HEK293 (cell line): Measurements from ENCODE around the gene MED29.

Experiments used
- FEZF1 ChIP-seq: fragments of 450-650 bp; formaldehyde crosslinking; IDR thresholded peaks from 2 replicates; pipeline ENCODE4 v1.5.1; 2016; ENCODE audit warnings: missing biosample characterization, missing genetic modification characterization
- GLIS2 ChIP-seq: fragments of 450-650 bp; formaldehyde crosslinking; IDR thresholded peaks from 2 replicates; pipeline ENCODE4 v1.5.1; 2016; ENCODE audit warnings: missing biosample characterization, missing genetic modification characterization
- HOXC10 ChIP-seq: sonication (generic); formaldehyde crosslinking; IDR thresholded peaks from 2 replicates; pipeline ENCODE4 v1.8.1; 2023; ENCODE audit warnings: mild to moderate bottlenecking, missing genetic modification reagents
- KLF7 ChIP-seq: fragments of 450-650 bp; formaldehyde crosslinking; IDR thresholded peaks from 2 replicates; pipeline ENCODE4 v1.5.1; 2016; ENCODE audit warnings: missing biosample characterization, missing genetic modification characterization, borderline replicate concordance
- SETDB1 ChIP-seq: IDR thresholded peaks from one replicate; pipeline ENCODE4 v1.6.1; 2017; ENCODE audit warnings: mild to moderate bottlenecking, low read length, moderate library complexity, mixed read lengths; ENCODE audit not compliant: insufficient read length
- SP2 ChIP-seq: fragments of 450-650 bp; formaldehyde crosslinking; IDR thresholded peaks from 2 replicates; pipeline ENCODE4 v1.5.1; 2016; ENCODE audit warnings: missing biosample characterization, missing genetic modification characterization
- WT1 ChIP-seq: fragments of 450-650 bp; formaldehyde crosslinking; IDR thresholded peaks from 2 replicates; pipeline ENCODE4 v1.5.1; 2016; ENCODE audit warnings: missing biosample characterization, missing genetic modification characterization
- ZBTB21 ChIP-seq: fragments of 450-650 bp; formaldehyde crosslinking; IDR thresholded peaks from 2 replicates; pipeline ENCODE4 v1.5.1; 2017; ENCODE audit warnings: missing biosample characterization, missing genetic modification characterization
- ZFP3 ChIP-seq: fragments of 450-650 bp; formaldehyde crosslinking; IDR thresholded peaks from 2 replicates; pipeline ENCODE4 v1.5.1; 2016; ENCODE audit warnings: low read depth, missing biosample characterization, missing genetic modification characterization
- ZNF16 ChIP-seq: fragments of 450-650 bp; formaldehyde crosslinking; IDR thresholded peaks from 2 replicates; pipeline ENCODE4 v1.5.1; 2016; ENCODE audit warnings: low read depth, missing biosample characterization, missing genetic modification characterization
- ZNF335 ChIP-seq: fragments of 450-650 bp; formaldehyde crosslinking; conservative IDR thresholded peaks from 2 replicates; pipeline ENCODE4 v1.5.1; 2016; ENCODE audit warnings: missing biosample characterization, missing genetic modification characterization
- ZNF341 ChIP-seq: fragments of 450-650 bp; formaldehyde crosslinking; IDR thresholded peaks from 2 replicates; pipeline ENCODE4; 2016; ENCODE audit warnings: low read depth, missing biosample characterization, missing genetic modification characterization
- ZNF354C ChIP-seq: fragments of 450-650 bp; formaldehyde crosslinking; IDR thresholded peaks from 2 replicates; pipeline ENCODE4 v1.5.1; 2016; ENCODE audit warnings: missing biosample characterization, missing genetic modification characterization, low read depth, borderline replicate concordance
- ZNF391 ChIP-seq: fragments of 450-650 bp; formaldehyde crosslinking; IDR thresholded peaks from 2 replicates; pipeline ENCODE4 v1.5.1; 2016; ENCODE audit warnings: low read depth, missing biosample characterization, missing genetic modification characterization, borderline replicate concordance
- ZNF426 ChIP-seq: fragments of 450-650 bp; formaldehyde crosslinking; IDR thresholded peaks from 2 replicates; pipeline ENCODE4 v1.5.1; 2017; ENCODE audit warnings: missing biosample characterization, missing genetic modification characterization, mild to moderate bottlenecking, inconsistent platforms, moderate library complexity
- ZNF48 ChIP-seq: fragments of 450-650 bp; formaldehyde crosslinking; IDR thresholded peaks from 2 replicates; pipeline ENCODE4 v1.5.1; 2016; ENCODE audit warnings: missing biosample characterization, missing genetic modification characterization
- ZNF530 ChIP-seq: fragments of 450-650 bp; formaldehyde crosslinking; IDR thresholded peaks from 2 replicates; pipeline ENCODE4 v1.5.1; 2016; ENCODE audit warnings: low read depth, missing biosample characterization, missing genetic modification characterization
- ZNF548 ChIP-seq: fragments of 450-650 bp; formaldehyde crosslinking; IDR thresholded peaks from 2 replicates; pipeline ENCODE4 v1.5.1; 2016; ENCODE audit warnings: missing biosample characterization, missing genetic modification characterization
- ZNF549 ChIP-seq: fragments of 450-650 bp; IDR thresholded peaks from 2 replicates; pipeline ENCODE4 v1.5.1; 2018; ENCODE audit warnings: missing biosample characterization, missing genetic modification characterization, mild to moderate bottlenecking, inconsistent platforms, moderate library complexity
- ZNF560 ChIP-seq: fragments of 450-650 bp; formaldehyde crosslinking; IDR thresholded peaks from 2 replicates; pipeline ENCODE4 v1.5.1; 2017; ENCODE audit warnings: missing biosample characterization, missing genetic modification characterization, borderline replicate concordance
- ZNF596 ChIP-seq: fragments of 450-650 bp; IDR thresholded peaks from 2 replicates; pipeline ENCODE4 v1.5.0; 2018; ENCODE audit warnings: missing biosample characterization, mild to moderate bottlenecking, missing genetic modification characterization, moderate library complexity
- ZNF610 ChIP-seq: fragments of 450-650 bp; formaldehyde crosslinking; IDR thresholded peaks from 2 replicates; pipeline ENCODE4 v1.5.1; 2016; ENCODE audit warnings: missing biosample characterization, missing genetic modification characterization, borderline replicate concordance
- ZNF645 ChIP-seq: fragments of 450-650 bp; formaldehyde crosslinking; IDR thresholded peaks from 2 replicates; pipeline ENCODE4; 2016; ENCODE audit warnings: missing biosample characterization, missing genetic modification characterization
- ZNF658 ChIP-seq: fragments of 450-650 bp; formaldehyde crosslinking; IDR thresholded peaks from 2 replicates; pipeline ENCODE4; 2016; ENCODE audit warnings: missing biosample characterization, missing genetic modification characterization
- ZNF785 ChIP-seq: fragments of 450-650 bp; formaldehyde crosslinking; IDR thresholded peaks from 2 replicates; pipeline ENCODE4 v1.5.1; 2016; ENCODE audit warnings: missing biosample characterization, missing genetic modification characterization
- ZNF792 ChIP-seq: fragments of 450-650 bp; formaldehyde crosslinking; IDR thresholded peaks from 2 replicates; pipeline ENCODE4 v1.5.1; 2016; ENCODE audit warnings: missing biosample characterization, missing genetic modification characterization
- ZSCAN18 ChIP-seq: fragments of 450-650 bp; formaldehyde crosslinking; IDR thresholded peaks from 2 replicates; pipeline ENCODE4 v1.5.1; 2016; ENCODE audit warnings: missing biosample characterization, missing genetic modification characterization
- TF ChIP-seq, protein P1 (sequence below): fragments of 450-650 bp; formaldehyde crosslinking; IDR thresholded peaks from 2 replicates; pipeline ENCODE4 v1.5.1; 2016; ENCODE audit warnings: missing biosample characterization, missing genetic modification characterization
- TF ChIP-seq, protein P2 (sequence below): fragments of 450-650 bp; formaldehyde crosslinking; IDR thresholded peaks from 2 replicates; pipeline ENCODE4 v1.5.1; 2016; ENCODE audit warnings: missing biosample characterization, missing genetic modification characterization
- TF ChIP-seq, protein P3 (sequence below): fragments of 450-650 bp; formaldehyde crosslinking; IDR thresholded peaks from 2 replicates; pipeline ENCODE4 v1.5.1; 2016; ENCODE audit warnings: missing biosample characterization, missing genetic modification characterization
- TF ChIP-seq, protein P4 (sequence below): fragments of 450-650 bp; formaldehyde crosslinking; IDR thresholded peaks from 2 replicates; pipeline ENCODE4 v1.5.1; 2016; ENCODE audit warnings: missing biosample characterization, missing genetic modification characterization

The MED29 gene

DNA sequence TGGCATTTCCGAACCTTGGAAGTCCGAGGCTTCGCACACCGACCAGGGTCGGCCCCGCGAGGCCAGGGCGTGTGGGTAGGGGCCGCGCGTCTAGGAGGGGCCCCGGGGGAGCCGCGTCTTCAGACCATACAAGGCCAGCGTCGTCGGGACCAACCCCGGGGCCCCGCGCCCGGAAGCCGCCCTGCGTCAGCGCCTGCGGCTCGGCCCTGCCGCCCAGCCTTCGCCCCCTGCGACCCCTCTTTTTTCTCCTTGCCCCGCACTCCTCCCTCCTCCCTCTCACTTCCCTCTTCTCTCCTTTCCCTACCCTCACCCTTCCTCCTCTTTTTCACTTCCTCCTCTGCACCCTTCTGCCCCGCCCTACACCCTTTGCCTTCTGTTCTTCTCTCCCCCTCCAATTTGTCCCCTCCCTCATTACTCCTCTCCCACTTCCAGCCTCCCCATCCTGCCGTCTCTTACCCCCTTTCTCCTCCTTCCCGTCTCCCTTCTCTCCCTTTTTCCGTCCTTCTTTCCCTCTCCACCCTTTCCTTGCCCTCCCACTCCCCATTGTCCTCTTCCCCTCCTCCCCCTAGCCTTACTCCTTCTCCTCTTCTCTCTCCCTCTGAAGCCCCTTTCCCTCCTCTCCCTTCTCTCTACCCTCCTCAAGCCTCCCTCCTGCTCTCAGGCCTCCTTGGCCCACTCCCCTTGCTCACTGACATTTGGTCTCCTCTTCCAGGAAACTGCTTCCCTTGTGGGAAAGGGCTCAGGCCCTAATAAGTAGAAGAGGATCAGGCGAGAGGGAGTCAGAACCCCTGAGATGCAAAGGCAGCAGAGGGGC, 19.0 kb downstream of the MED29 start (continued):
- no peak for TF ChIP-seq ZNF560
- TF ChIP-seq, protein P1, sequence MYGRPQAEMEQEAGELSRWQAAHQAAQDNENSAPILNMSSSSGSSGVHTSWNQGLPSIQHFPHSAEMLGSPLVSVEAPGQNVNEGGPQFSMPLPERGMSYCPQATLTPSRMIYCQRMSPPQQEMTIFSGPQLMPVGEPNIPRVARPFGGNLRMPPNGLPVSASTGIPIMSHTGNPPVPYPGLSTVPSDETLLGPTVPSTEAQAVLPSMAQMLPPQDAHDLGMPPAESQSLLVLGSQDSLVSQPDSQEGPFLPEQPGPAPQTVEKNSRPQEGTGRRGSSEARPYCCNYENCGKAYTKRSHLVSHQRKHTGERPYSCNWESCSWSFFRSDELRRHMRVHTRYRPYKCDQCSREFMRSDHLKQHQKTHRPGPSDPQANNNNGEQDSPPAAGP, result peak; percentile 97
- TF ChIP-seq ZNF548, result 0 out of 2 replicates have a peak, but pooled peaks have one; percentile 60
- peak; percentile 59; the same call in 1 of the 2 replicates for TF ChIP-seq ZNF610 (tag by site-specific recombination)
- 0 out of 2 replicates have a peak, but pooled peaks have one; percentile 37 for TF ChIP-seq ZNF792 (tag by site-specific recombination)
- no peak for TF ChIP-seq SETDB1
- TF ChIP-seq ZNF341 (tag by site-specific recombination), result no peak; the same call in 1 of the 2 replicates
- TF ChIP-seq ZNF391, result peak; percentile 97
- TF ChIP-seq ZSCAN18 (tag by site-specific recombination), result peak; percentile 87
- TF ChIP-seq, protein P2, sequence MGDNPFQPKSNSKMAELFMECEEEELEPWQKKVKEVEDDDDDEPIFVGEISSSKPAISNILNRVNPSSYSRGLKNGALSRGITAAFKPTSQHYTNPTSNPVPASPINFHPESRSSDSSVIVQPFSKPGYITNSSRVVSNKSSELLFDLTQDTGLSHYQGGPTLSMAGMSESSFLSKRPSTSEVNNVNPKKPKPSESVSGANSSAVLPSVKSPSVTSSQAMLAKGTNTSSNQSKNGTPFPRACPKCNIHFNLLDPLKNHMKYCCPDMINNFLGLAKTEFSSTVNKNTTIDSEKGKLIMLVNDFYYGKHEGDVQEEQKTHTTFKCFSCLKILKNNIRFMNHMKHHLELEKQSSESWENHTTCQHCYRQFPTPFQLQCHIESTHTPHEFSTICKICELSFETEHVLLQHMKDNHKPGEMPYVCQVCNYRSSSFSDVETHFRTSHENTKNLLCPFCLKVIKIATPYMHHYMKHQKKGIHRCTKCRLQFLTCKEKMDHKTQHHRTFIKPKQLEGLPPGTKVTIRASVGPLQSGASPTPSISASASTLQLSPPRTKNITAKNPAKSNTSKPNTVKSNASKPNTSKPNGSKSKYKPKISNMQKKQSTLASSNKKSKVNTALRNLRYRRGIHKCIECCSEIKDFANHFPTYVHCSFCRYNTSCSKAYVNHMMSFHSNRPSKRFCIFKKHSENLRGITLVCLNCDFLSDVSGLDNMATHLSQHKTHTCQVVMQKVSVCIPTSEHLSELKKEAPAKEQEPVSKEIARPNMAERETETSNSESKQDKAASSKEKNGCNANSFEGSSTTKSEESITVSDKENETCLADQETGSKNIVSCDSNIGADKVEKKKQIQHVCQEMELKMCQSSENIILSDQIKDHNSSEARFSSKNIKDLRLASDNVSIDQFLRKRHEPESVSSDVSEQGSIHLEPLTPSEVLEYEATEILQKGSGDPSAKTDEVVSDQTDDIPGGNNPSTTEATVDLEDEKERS (tag by site-specific recombination), result no peak
- no peak for TF ChIP-seq ZNF48 (tag by site-specific recombination)
- TF ChIP-seq ZNF549 (tag by site-specific recombination), result no peak
- no peak for TF ChIP-seq ZNF426 (tag by site-specific recombination)
- no peak for TF ChIP-seq HOXC10
- TF ChIP-seq ZNF658, result no peak
- peak; percentile 82 for TF ChIP-seq ZBTB21 (tag by site-specific recombination)
- TF ChIP-seq ZNF530, result 0 out of 2 replicates have a peak, but pooled peaks have one; percentile 66
- TF ChIP-seq, protein P3, sequence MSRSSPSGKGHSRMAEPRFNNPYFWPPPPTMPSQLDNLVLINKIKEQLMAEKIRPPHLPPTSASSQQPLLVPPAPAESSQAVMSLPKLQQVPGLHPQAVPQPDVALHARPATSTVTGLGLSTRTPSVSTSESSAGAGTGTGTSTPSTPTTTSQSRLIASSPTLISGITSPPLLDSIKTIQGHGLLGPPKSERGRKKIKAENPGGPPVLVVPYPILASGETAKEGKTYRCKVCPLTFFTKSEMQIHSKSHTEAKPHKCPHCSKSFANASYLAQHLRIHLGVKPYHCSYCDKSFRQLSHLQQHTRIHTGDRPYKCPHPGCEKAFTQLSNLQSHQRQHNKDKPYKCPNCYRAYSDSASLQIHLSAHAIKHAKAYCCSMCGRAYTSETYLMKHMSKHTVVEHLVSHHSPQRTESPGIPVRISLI (tag by site-specific recombination), result peak; percentile 35; the same call in 1 of the 2 replicates
- peak; percentile 97 for TF ChIP-seq GLIS2 (tag by site-specific recombination)
- TF ChIP-seq, protein P4, sequence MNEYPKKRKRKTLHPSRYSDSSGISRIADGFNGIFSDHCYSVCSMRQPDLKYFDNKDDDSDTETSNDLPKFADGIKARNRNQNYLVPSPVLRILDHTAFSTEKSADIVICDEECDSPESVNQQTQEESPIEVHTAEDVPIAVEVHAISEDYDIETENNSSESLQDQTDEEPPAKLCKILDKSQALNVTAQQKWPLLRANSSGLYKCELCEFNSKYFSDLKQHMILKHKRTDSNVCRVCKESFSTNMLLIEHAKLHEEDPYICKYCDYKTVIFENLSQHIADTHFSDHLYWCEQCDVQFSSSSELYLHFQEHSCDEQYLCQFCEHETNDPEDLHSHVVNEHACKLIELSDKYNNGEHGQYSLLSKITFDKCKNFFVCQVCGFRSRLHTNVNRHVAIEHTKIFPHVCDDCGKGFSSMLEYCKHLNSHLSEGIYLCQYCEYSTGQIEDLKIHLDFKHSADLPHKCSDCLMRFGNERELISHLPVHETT (tag by site-specific recombination), result peak; percentile 87
- peak; percentile 88 for TF ChIP-seq ZNF785 (tag by site-specific recombination)
- TF ChIP-seq SP2 (tag by site-specific recombination), result peak; percentile 90
- TF ChIP-seq WT1 (tag by site-specific recombination), result peak; percentile 98
- TF ChIP-seq ZFP3, result 0 out of 2 replicates have a peak, but pooled peaks have one; percentile 44
- TF ChIP-seq ZNF645 (tag by site-specific recombination), result peak; percentile 98
- no peak for TF ChIP-seq ZNF16 (tag by site-specific recombination)
- TF ChIP-seq ZNF596, result no peak
- TF ChIP-seq ZNF354C (tag by site-specific recombination), result no peak
- TF ChIP-seq ZNF335 (tag by site-specific recombination), result peak; percentile 99
- peak; percentile 80 for TF ChIP-seq FEZF1 (tag by site-specific recombination)
- TF ChIP-seq KLF7, result peak; percentile 100
